ENCODE results near the gene ACAD11.

ACAD11 gene, protein sequence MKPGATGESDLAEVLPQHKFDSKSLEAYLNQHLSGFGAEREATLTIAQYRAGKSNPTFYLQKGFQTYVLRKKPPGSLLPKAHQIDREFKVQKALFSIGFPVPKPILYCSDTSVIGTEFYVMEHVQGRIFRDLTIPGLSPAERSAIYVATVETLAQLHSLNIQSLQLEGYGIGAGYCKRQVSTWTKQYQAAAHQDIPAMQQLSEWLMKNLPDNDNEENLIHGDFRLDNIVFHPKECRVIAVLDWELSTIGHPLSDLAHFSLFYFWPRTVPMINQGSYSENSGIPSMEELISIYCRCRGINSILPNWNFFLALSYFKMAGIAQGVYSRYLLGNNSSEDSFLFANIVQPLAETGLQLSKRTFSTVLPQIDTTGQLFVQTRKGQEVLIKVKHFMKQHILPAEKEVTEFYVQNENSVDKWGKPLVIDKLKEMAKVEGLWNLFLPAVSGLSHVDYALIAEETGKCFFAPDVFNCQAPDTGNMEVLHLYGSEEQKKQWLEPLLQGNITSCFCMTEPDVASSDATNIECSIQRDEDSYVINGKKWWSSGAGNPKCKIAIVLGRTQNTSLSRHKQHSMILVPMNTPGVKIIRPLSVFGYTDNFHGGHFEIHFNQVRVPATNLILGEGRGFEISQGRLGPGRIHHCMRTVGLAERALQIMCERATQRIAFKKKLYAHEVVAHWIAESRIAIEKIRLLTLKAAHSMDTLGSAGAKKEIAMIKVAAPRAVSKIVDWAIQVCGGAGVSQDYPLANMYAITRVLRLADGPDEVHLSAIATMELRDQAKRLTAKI

DNA sequence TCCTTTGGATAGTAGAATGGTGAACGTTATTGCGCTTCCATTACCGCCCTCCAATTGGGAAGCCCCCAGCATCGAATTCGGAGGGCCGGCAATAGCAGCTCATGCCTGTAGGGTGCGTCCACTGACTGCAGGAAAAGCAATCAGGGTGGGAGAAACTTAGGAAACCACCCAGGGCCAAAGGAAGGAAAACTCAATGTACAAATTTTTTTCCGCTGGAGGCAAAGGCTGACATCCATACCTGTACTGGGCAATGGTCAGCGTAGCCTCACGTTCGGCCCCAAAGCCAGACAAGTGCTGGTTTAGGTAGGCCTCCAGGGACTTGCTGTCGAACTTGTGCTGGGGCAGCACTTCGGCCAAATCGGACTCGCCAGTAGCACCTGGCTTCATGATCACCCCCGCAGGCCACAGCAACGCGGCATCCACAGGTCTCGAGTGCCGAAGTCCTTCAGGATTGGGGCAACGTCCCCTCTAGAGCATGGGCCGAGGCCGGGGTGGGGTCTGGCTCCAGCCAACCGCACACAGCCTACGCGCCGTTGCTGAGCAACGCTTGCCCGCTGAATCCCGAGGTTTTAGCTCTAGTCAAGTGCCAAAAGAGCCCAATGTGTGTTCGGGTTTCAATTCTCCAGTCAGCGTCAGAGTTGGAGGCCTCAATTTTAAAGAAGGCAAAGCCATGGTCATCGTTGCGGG lies at the start of gene ACAD11:
ACAD11 (minus strand) TSS at position 445 of the 687 bp plus-strand sequence; CDS start at position 387, 58 bp downstream.
- no peak for DNase-seq

- no peak for DNase-seq
Measured at GRCh38 chr3:132703733-132704132, 44.1 kb upstream of the ACAD11 start.

DNA sequence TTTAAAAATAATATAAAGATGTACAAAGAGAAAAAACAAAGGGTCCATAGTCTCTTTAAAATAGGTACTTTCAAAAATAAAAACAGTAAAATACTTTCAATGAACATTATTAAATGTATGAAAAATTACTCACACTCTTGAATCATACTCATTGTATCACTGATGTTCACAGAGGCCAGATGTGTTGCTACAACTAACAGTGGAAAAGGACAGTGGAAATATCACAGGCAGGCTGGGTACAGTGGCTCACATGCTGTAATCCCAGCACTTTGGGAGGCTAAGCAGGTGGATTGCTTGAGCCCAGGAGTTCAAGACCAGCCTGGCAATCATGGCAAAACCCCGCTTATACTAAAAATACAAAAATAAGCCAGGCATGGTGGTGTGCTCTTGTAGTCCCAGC lies 35.8 kb upstream of the ACAD11 start:
- DNase-seq = no peak

DNA sequence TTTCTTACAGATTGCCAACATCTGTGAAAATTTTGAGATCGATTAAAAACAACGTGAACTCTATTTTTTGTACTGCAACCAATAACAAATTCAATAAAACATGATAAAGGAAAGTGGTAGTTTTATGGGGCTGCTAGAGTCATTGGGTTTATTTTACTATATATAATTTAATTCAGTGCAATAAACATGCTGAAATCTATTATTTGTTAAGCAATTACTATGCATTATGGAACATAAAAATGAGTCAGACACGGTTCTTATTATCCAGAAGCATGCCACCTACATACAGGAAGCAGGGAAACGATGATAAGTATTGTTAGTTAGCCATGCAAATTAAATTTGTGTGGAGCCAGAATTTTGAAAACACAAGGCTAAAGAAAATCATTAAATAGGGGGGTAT lies 35.4 kb upstream of the ACAD11 start:
- DNase-seq = no peak

GRCh38 chr3:132690040-132690439 lies 30.4 kb upstream of the ACAD11 start:
- no peak for DNase-seq

GRCh38 chr3:132682201-132682600 lies 22.6 kb upstream of the ACAD11 start:
- DNase-seq = no peak

GRCh38 chr3:132681421-132681820 lies 21.8 kb upstream of the ACAD11 start:
- no peak for DNase-seq

GRCh38 chr3:132679911-132680310 lies 20.3 kb upstream of the ACAD11 start:
- no peak for DNase-seq

DNA sequence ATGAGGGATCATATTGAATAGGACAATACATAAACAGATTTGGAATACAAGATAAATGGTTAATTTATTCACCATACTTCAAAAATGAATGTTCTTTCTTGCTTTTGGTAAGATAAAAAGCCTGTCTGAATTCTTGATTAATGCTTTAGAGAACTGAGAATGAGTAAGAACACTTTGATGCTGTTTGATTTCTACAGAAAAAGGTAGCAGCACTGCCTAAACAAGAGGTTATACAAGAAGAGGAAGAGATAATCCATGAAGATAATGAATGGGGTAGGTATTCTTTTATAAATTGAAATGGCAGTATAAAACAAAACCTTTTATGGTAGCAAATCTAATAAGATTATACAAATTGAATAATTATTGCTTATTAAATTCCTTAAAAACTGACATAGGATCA lies 15.8 kb upstream of the ACAD11 start:
- DNase-seq = no peak

- DNase-seq = no peak
Measured at GRCh38 chr3:132669256-132669777, 9.7 kb upstream of the ACAD11 start.

- no peak for DNase-seq
Measured at GRCh38 chr3:132665230-132665745, 5.7 kb upstream of the ACAD11 start.

GRCh38 chr3:132662212-132662611 lies 2.6 kb upstream of the ACAD11 start:
- DNase-seq = no peak

DNA sequence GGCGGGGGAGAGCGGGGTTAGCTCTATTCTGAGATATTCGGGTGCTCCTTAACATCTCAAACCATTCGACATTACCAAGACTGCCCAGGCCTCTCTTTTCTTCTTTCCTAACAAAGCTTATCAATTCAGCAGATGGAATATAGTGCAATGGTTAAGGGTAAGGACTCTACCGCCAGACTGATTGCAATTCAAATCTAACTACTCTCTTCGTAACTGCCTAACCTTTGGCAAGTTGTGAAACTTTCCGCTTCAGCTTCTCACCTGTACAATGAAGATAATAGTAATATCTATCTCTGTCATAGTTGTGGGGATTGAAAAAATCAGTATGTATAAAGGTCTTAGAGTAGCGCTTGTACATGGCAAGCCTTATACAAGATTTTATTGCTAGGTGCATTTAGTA lies 1.5 kb upstream of the ACAD11 start:
- no peak for DNase-seq

DNA sequence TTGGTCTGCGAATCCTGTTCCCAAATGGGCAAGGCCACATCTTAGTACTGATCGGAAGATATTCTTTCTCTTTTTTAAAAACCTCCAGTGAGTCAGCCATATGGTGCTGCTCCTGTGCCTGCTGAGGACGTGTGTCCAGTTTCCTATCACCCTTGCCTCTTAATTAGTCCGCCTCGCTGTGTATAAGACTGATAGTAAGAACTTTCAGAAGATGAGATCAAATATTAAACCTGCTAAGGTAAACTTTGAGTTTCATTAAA lies 1.1 kb upstream of the ACAD11 start:
- DNase-seq = no peak

- DNase-seq = no peak
Measured at GRCh38 chr3:132660052-132660810, 622 bp upstream of the ACAD11 start, which contains the start of gene UBA5. UBA5 (plus strand) TSS chr3:132660329; CDS start chr3:132660538, 209 bp downstream.

- DNase-seq = no peak
Measured at GRCh38 chr3:132659000-132659364, 627 bp downstream of the ACAD11 start.

GRCh38 chr3:132657869-132658747 lies 1.5 kb downstream of the ACAD11 start:
- no peak for DNase-seq

GRCh38 chr3:132655471-132655870 lies 4.1 kb downstream of the ACAD11 start:
- DNase-seq = no peak

- no peak for DNase-seq
Measured at GRCh38 chr3:132654721-132655120, 4.9 kb downstream of the ACAD11 start.

DNA sequence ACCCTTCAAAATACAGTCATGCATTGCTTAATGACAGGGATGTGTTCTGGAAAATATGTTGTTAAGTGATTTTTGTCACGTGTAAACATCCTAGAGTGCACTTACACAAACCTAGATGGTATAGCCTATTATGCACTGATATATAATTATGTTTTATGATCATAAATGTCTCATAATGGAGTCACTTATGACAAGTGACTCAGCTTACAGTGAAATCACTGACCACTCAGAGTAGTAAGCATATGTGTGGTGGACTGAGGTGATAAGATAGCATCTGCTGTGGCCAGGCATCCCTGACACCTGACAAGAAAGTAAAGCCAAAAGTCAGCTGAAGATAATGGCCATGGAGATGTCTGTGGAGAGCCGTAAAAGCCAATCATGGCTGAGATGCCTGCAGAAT lies 5.4 kb downstream of the ACAD11 start:
- DNase-seq = no peak

GRCh38 chr3:132652640-132653270 lies 6.9 kb downstream of the ACAD11 start:
- no peak for DNase-seq
